ENCODE results near the gene ZSCAN26.

ZSCAN26 gene

GRCh38 chr6:28224131-28225055 is 42.5 kb upstream of the ZSCAN26 start:
- ATAC-seq, result no peak; the same call in 2 of the 3 replicates
- no peak for TF ChIP-seq ZFP3 (CRISPR knock-in tag; IDR thresholded peaks at IDR 0.05)
- no peak for TF ChIP-seq ZNF70 (CRISPR knock-in tag; IDR thresholded peaks at IDR 0.05)
- TF ChIP-seq ZFP30 (CRISPR knock-in tag; IDR thresholded peaks at IDR 0.05), result no peak
- no peak for TF ChIP-seq CREB5 (CRISPR knock-in tag; IDR thresholded peaks at IDR 0.05; ENCODE audit: low read depth)
- no peak for TF ChIP-seq ARNTL (CRISPR knock-in tag; IDR thresholded peaks at IDR 0.05; ENCODE audit: borderline replicate concordance, low read depth)
- TF ChIP-seq OSR1 (CRISPR knock-in tag; IDR thresholded peaks at IDR 0.05), result no peak
- no peak for TF ChIP-seq BACH2 (CRISPR knock-in tag; IDR thresholded peaks at IDR 0.05; ENCODE audit: borderline replicate concordance)
- TF ChIP-seq RARB (CRISPR knock-in tag; IDR thresholded peaks at IDR 0.05), result no peak
- TF ChIP-seq ISL1 (CRISPR knock-in tag; IDR thresholded peaks at IDR 0.05), result no peak
- no peak for TF ChIP-seq ESRRG (CRISPR knock-in tag; IDR thresholded peaks at IDR 0.05)
- TF ChIP-seq ZNF8 (CRISPR knock-in tag; IDR thresholded peaks at IDR 0.05), result no peak

GRCh38 chr6:28225056-28225834 is 41.7 kb upstream of the ZSCAN26 start, which contains the start of gene ZSCAN9:
TSS of gene ZSCAN9 (plus strand) at chr6:28225275. CDS start at chr6:28227085, 1,810 bp downstream.
- peak; percentile 21; the same call in 1 of the 2 replicates for TF ChIP-seq TSHZ2 (CRISPR knock-in tag; IDR thresholded peaks at IDR 0.05)
- TF ChIP-seq OSR1 (CRISPR knock-in tag; IDR thresholded peaks at IDR 0.05), result no peak
- peak; percentile 70; the same call in 1 of the 2 replicates for TF ChIP-seq SNAI2 (CRISPR knock-in tag; IDR thresholded peaks at IDR 0.05)
- TF ChIP-seq PATZ1 (CRISPR knock-in tag; IDR thresholded peaks at IDR 0.05; ENCODE audit: borderline replicate concordance), result peak; percentile 23; the same call in 1 of the 2 replicates
- ATAC-seq, result peak; percentile 98

GRCh38 chr6:28226460-28226859 is 40.5 kb upstream of the ZSCAN26 start:
- ATAC-seq, result no peak
- TF ChIP-seq TOX (CRISPR knock-in tag; IDR thresholded peaks at IDR 0.05; ENCODE audit: borderline replicate concordance), result no peak
- no peak for TF ChIP-seq CREB5 (CRISPR knock-in tag; IDR thresholded peaks at IDR 0.05; ENCODE audit: low read depth)
- no peak for TF ChIP-seq ZFP3 (CRISPR knock-in tag; IDR thresholded peaks at IDR 0.05)
- no peak for TF ChIP-seq OSR1 (CRISPR knock-in tag; IDR thresholded peaks at IDR 0.05)
- TF ChIP-seq ZNF8 (CRISPR knock-in tag; IDR thresholded peaks at IDR 0.05), result no peak
- no peak for TF ChIP-seq SNAI2 (CRISPR knock-in tag; IDR thresholded peaks at IDR 0.05)
- TF ChIP-seq TSHZ2 (CRISPR knock-in tag; IDR thresholded peaks at IDR 0.05), result no peak
- no peak for TF ChIP-seq ARNTL (CRISPR knock-in tag; IDR thresholded peaks at IDR 0.05; ENCODE audit: borderline replicate concordance, low read depth)
- no peak for TF ChIP-seq POU6F1 (CRISPR knock-in tag; IDR thresholded peaks at IDR 0.05; ENCODE audit: borderline replicate concordance, low read depth)
- no peak for TF ChIP-seq ZNF70 (CRISPR knock-in tag; IDR thresholded peaks at IDR 0.05)
- TF ChIP-seq GLIS3 (CRISPR knock-in tag; IDR thresholded peaks at IDR 0.05), result no peak
- TF ChIP-seq ZC3H10 (CRISPR knock-in tag; IDR thresholded peaks at IDR 0.05), result no peak
- TF ChIP-seq ESRRG (CRISPR knock-in tag; IDR thresholded peaks at IDR 0.05), result no peak
- no peak for TF ChIP-seq CSDC2 (CRISPR knock-in tag; IDR thresholded peaks at IDR 0.05)
- TF ChIP-seq TCF4 (CRISPR knock-in tag; IDR thresholded peaks at IDR 0.05; ENCODE audit: borderline replicate concordance), result no peak
